ENCODE data around the gene TSGA10IP.

- no peak for TF ChIP-seq CTCF (IDR thresholded peaks at IDR 0.05)
- TF ChIP-seq POLR2A (IDR thresholded peaks at IDR 0.05): no peak
Observed at GRCh38 chr11:65968600-65969482, 23.6 kb downstream of the TSGA10IP start.

Measured in heart left ventricle (tissue), 13 donors.